HepG2 (cell line): ENCODE data around the gene NAT9. TPM values are rescaled to one million over a fixed set of nuclear protein-coding genes. Genes with fewer than 3 reads are reported as not detected.
A peak's percentile ranks its signal among the peaks of the same experiment; 100 is the strongest.

ENCODE experiments used
- CEBPG ChIP-seq: IDR thresholded peaks from 2 replicates; pipeline ENCODE4 v1.6.1; 2016
- DMTF1 ChIP-seq: sonication (generic); formaldehyde crosslinking; IDR thresholded peaks from 2 replicates; pipeline ENCODE4 v1.4.0; 2020; ENCODE audit warnings: mild to moderate bottlenecking, missing genetic modification reagents
- DR1 ChIP-seq: sonication (generic); formaldehyde crosslinking; IDR thresholded peaks from 2 replicates; pipeline ENCODE4 v1.8.0; 2021; ENCODE audit warnings: mild to moderate bottlenecking, missing genetic modification reagents, inconsistent platforms
- HINFP ChIP-seq: sonication (generic); formaldehyde crosslinking; IDR thresholded peaks from 2 replicates; pipeline ENCODE4 v1.4.0; 2020; ENCODE audit warnings: low read depth, mild to moderate bottlenecking, missing genetic modification reagents
- HMG20B ChIP-seq: conservative IDR thresholded peaks from 2 replicates; pipeline ENCODE4 v1.6.1; 2016; ENCODE audit warnings: missing genetic modification reagents, missing compliant biosample characterization
- JUND ChIP-seq: sonication (generic); formaldehyde crosslinking; IDR thresholded peaks from 2 replicates; pipeline ENCODE4 v1.8.0; 2022; ENCODE audit warnings: mild to moderate bottlenecking, missing genetic modification reagents
- LBX2 ChIP-seq: sonication (generic); formaldehyde crosslinking; IDR thresholded peaks from 2 replicates; pipeline ENCODE4 v1.5.0; 2020; ENCODE audit warnings: missing genetic modification reagents, mild to moderate bottlenecking, borderline replicate concordance
- NFIB ChIP-seq: sonication (generic); formaldehyde crosslinking; IDR thresholded peaks from 2 replicates; pipeline ENCODE4 v1.9.0; 2021; ENCODE audit warnings: missing genetic modification reagents, mild to moderate bottlenecking, borderline replicate concordance
- NFKB2 ChIP-seq: sonication (generic); formaldehyde crosslinking; IDR thresholded peaks from 2 replicates; pipeline ENCODE4 v1.4.0; 2020; ENCODE audit warnings: missing genetic modification reagents, borderline replicate concordance
- PCBP1 ChIP-seq: fragments of 200-400 bp; formaldehyde crosslinking; IDR thresholded peaks from 2 replicates; pipeline ENCODE4 v1.6.1; 2017; ENCODE audit warnings: mild to moderate bottlenecking, low read depth, low read length, borderline replicate concordance
- PITX1 ChIP-seq: sonication (generic); formaldehyde crosslinking; IDR thresholded peaks from 2 replicates; pipeline ENCODE4 v1.5.1; 2020; ENCODE audit warnings: mild to moderate bottlenecking, missing genetic modification reagents
- ZBTB37 ChIP-seq: sonication (generic); formaldehyde crosslinking; IDR thresholded peaks from 2 replicates; pipeline ENCODE4 v1.4.0; 2020; ENCODE audit warnings: mild to moderate bottlenecking, missing genetic modification reagents
- ZBTB46 ChIP-seq: sonication (generic); formaldehyde crosslinking; IDR thresholded peaks from 2 replicates; pipeline ENCODE4 v1.4.0; 2020; ENCODE audit warnings: mild to moderate bottlenecking, missing genetic modification reagents, borderline replicate concordance
- ZNF30 ChIP-seq: sonication (generic); formaldehyde crosslinking; IDR thresholded peaks from 2 replicates; pipeline ENCODE4 v1.5.0; 2020; ENCODE audit warnings: mild to moderate bottlenecking, missing genetic modification reagents
- ZNF34 ChIP-seq: sonication (generic); formaldehyde crosslinking; IDR thresholded peaks from 2 replicates; pipeline ENCODE4 v1.4.0; 2020; ENCODE audit warnings: mild to moderate bottlenecking, missing genetic modification reagents, borderline replicate concordance
- ZNF598 ChIP-seq: sonication (generic); formaldehyde crosslinking; IDR thresholded peaks from 2 replicates; pipeline ENCODE4 v1.5.1; 2020; ENCODE audit warnings: mild to moderate bottlenecking, missing genetic modification reagents, borderline replicate concordance
- ZNF768 ChIP-seq: sonication (generic); formaldehyde crosslinking; IDR thresholded peaks from 2 replicates; pipeline ENCODE4 v1.4.0; 2020; ENCODE audit warnings: missing genetic modification reagents
- ZNF770 ChIP-seq: sonication (generic); formaldehyde crosslinking; IDR thresholded peaks from 2 replicates; pipeline ENCODE4 v1.5.0; 2020; ENCODE audit warnings: mild to moderate bottlenecking, missing genetic modification reagents
- polyA plus RNA-seq, 8 experiments: library from polyadenylated mRNA; depleted of rRNA in 3 of 8; stranded (reverse) in 7 of 8; unstranded in 1 of 8; fragments of >200 nt; fragmentation: Illumina TruSeq in 4 of 8; extraction: Trizol in 4 of 8; gene quantifications; 2 replicates each; pipeline versions ENCODE4 v1.2.1 to v1.2.3, GENCODE V29; 2011 to 2016; ENCODE audit warnings: low read depth in 4 of 8, missing spikeins in 1 of 8, mixed read lengths in 1 of 8; ENCODE audit not compliant: insufficient read depth in 1 of 8
- total RNA-seq, 5 experiments: library from RNA; depleted of rRNA; stranded (reverse); fragments of >200 nt; fragmentation: Illumina TruSeq; extraction: Trizol; gene quantifications; 2 replicates each; pipeline ENCODE4 v1.2.3, GENCODE V29; 2016; ENCODE audit warnings: low read depth in 1 of 5

NAT9 gene
- total and polyA plus RNA-seq, 2 of the 13 experiments (the other 11 are each of a cell fraction or from before 2014, with no cell fraction given) = 39.7 to 44.2 TPM

- TF ChIP-seq DR1 (CRISPR knock-in tag) (peak; percentile 33; the same call in 1 of the 2 replicates), ZBTB37 (CRISPR knock-in tag) (peak; percentile 91), HMG20B (CRISPR knock-in tag) (peak; percentile 62; the same call in 1 of the 2 replicates), NFIB (CRISPR knock-in tag) (no peak), ZNF34 (CRISPR knock-in tag) (no peak), ZNF768 (CRISPR knock-in tag) (peak; percentile 4; the same call in 1 of the 2 replicates), ZNF598 (CRISPR knock-in tag) (no peak), NFKB2 (CRISPR knock-in tag) (no peak), PCBP1 (0 out of 2 replicates have a peak, but pooled peaks have one; percentile 67), HINFP (CRISPR knock-in tag) (no peak; the same call in 1 of the 2 replicates), PITX1 (CRISPR knock-in tag) (peak; percentile 45; the same call in 1 of the 2 replicates), ZBTB46 (CRISPR knock-in tag) (no peak), ZNF770 (CRISPR knock-in tag) (no peak; the same call in 1 of the 2 replicates), CEBPG (CRISPR knock-in tag) (no peak; the same call in 1 of the 2 replicates), ZNF30 (CRISPR knock-in tag) (no peak), LBX2 (0 out of 2 replicates have a peak, but pooled peaks have one; percentile 66), DMTF1 (no peak), JUND (CRISPR knock-in tag) (no peak)
Measured at GRCh38 chr17:74738051-74738996, 37.8 kb downstream of the NAT9 start (continued).
